Trophoblast cell (in vitro differentiated cells and primary cell): ENCODE data around the gene UBP1.

ENCODE experiments used
- DNase-seq, 2 donors: peaks; one replicate each; pipeline ENCODE4 v3.0.0-alpha.2; 2016
- H2AFZ ChIP-seq: 2 replicates; pipeline ENCODE4 v1.6.1; 2013; ENCODE audit warnings: low read length, moderate library complexity, mild to moderate bottlenecking; ENCODE audit not compliant: insufficient read depth, poor library complexity
- H2AK5ac ChIP-seq: 2 replicates; pipeline ENCODE4 v1.6.1; 2013; ENCODE audit warnings: mild to moderate bottlenecking, low read length
- H2BK120ac ChIP-seq: 2 replicates; pipeline ENCODE4 v1.6.1; 2013; ENCODE audit warnings: low read length, mild to moderate bottlenecking, moderate library complexity; ENCODE audit not compliant: insufficient read depth, poor library complexity
- H2BK12ac ChIP-seq: 2 replicates; pipeline ENCODE4 v1.6.1; 2013; ENCODE audit warnings: mild to moderate bottlenecking, low read length, moderate library complexity
- H2BK5ac ChIP-seq: 2 replicates; pipeline ENCODE4 v1.6.1; 2013; ENCODE audit warnings: low read length, low read depth, moderate library complexity, mild to moderate bottlenecking; ENCODE audit not compliant: poor library complexity
- H3K14ac ChIP-seq: 2 replicates; pipeline ENCODE4 v1.6.1; 2013; ENCODE audit warnings: mild to moderate bottlenecking, low read length
- H3K18ac ChIP-seq: 2 replicates; pipeline ENCODE4 v1.6.1; 2013; ENCODE audit warnings: mild to moderate bottlenecking, low read length
- H3K23ac ChIP-seq: 2 replicates; pipeline ENCODE4 v1.6.1; 2013; ENCODE audit warnings: low read length
- H3K27ac ChIP-seq: 2 replicates; pipeline ENCODE4 v1.5.1; 2013; ENCODE audit warnings: low read depth, mild to moderate bottlenecking, inconsistent platforms, low read length, moderate library complexity
- H3K27me3 ChIP-seq: 2 replicates; pipeline ENCODE4 v1.6.1; 2013; ENCODE audit warnings: inconsistent platforms, mild to moderate bottlenecking, low read length, moderate library complexity; ENCODE audit not compliant: insufficient read depth
- H3K36me3 ChIP-seq, 2 experiments: 1 replicate in 1 of 2; 2 replicates in 1 of 2; pipeline ENCODE4 v1.6.1; 2013; ENCODE audit warnings: low read length in 2 of 2, mild to moderate bottlenecking in 2 of 2, moderate library complexity in 1 of 2; ENCODE audit not compliant: insufficient read depth in 2 of 2, control insufficient read depth in 1 of 2
- H3K4ac ChIP-seq: 2 replicates; pipeline ENCODE4 v1.6.1; 2013; ENCODE audit warnings: low read depth, mild to moderate bottlenecking, low read length, moderate library complexity
- H3K4me1 ChIP-seq, 2 experiments: 1 replicate in 1 of 2; 2 replicates in 1 of 2; pipeline ENCODE4 v1.6.1; 2013; ENCODE audit warnings: low read length in 2 of 2, mild to moderate bottlenecking in 2 of 2, moderate library complexity in 1 of 2; ENCODE audit not compliant: insufficient read depth in 2 of 2, control insufficient read depth in 1 of 2
- H3K4me2 ChIP-seq: 2 replicates; pipeline ENCODE4 v1.6.1; 2013; ENCODE audit warnings: inconsistent platforms, mild to moderate bottlenecking, low read length, moderate library complexity
- H3K4me3 ChIP-seq: 2 replicates; pipeline ENCODE4 v1.5.1; 2013; ENCODE audit warnings: mild to moderate bottlenecking, low read depth, low read length, inconsistent platforms
- H3K79me1 ChIP-seq: one replicate; pipeline ENCODE4 v1.6.1; 2013; ENCODE audit warnings: low read length
- H3K79me2 ChIP-seq: 2 replicates; pipeline ENCODE4 v1.6.1; 2013; ENCODE audit warnings: low read length, mild to moderate bottlenecking; ENCODE audit not compliant: control insufficient read depth, insufficient read depth, poor library complexity
- H3K9ac ChIP-seq: 2 replicates; pipeline ENCODE4 v1.6.1; 2013; ENCODE audit warnings: mild to moderate bottlenecking, low read length
- H3K9me3 ChIP-seq: 2 replicates; pipeline ENCODE4 v1.6.1; 2013; ENCODE audit warnings: low read depth, mild to moderate bottlenecking, control low read depth, inconsistent platforms, low read length; ENCODE audit not compliant: insufficient read depth
- H4K12ac ChIP-seq: 2 replicates; pipeline ENCODE4 v1.6.1; 2013; ENCODE audit warnings: low read depth, mild to moderate bottlenecking, low read length, moderate library complexity
- H4K8ac ChIP-seq: 2 replicates; pipeline ENCODE4 v1.6.1; 2013; ENCODE audit warnings: low read depth, mild to moderate bottlenecking, low read length, moderate library complexity
- H4K91ac ChIP-seq: one replicate; pipeline ENCODE4 v1.6.1; 2013; ENCODE audit warnings: low read depth, mild to moderate bottlenecking, low read length, moderate library complexity
- WGBS: extraction: QIAGEN DNeasy Blood & Tissue Kit; methylation state at CpG from one replicate; pipeline ENCODE4 v1.1.7; 2013; ENCODE audit warnings: missing lambda C conversion rate; ENCODE audit not compliant: insufficient read length, insufficient coverage; ENCODE audit errors: extremely low coverage; 5-methylcytosine and 5-hydroxymethylcytosine counted together

UBP1 gene

DNA sequence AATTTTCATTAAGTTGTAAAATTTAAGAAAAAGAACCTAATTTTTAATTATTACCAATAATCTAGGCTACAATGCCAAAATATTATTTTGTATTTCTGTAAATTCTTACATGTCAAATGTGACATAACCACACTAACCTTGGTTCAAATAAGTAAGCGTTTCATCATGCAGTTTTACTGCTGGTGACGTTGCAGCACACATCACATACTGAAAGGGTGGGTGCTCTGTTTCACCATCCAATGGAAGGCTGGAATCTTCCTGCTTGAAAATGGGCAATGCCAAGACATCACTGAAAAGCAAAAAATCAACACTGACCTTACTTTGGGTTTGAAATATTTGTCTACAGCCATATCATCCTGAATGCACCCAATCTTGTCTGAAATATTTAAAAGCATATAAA, 14.8 kb downstream of the UBP1 start:
- Histone ChIP-seq H3K9me3 (no peaks in the 10 kb centered on the region), H3K36me3 (peaks cover 9 to 11% of the 10 kb centered on the region in 2 experiments), H3K23ac (no peak overlapping the region), H2BK5ac (no peak overlapping the region), H3K14ac (no peak overlapping the region), H3K27ac (no peak overlapping the region), H2BK12ac (no peak overlapping the region), H3K18ac (no peak overlapping the region), H3K9ac (no peak overlapping the region), H2AK5ac (no peak overlapping the region), H3K79me1 (no peaks in the 10 kb centered on the region), H3K79me2 (peaks cover 5% of the 10 kb centered on the region), H3K4me3 (no peak overlapping the region), H3K4me1 (peaks cover 3% of the 10 kb centered on the region in 2 experiments), H3K4me2 (no peak overlapping the region), H4K8ac (no peak overlapping the region), H4K12ac (no peak overlapping the region), H3K4ac (no peak overlapping the region), H2BK120ac (no peak overlapping the region), H3K27me3 (no peaks in the 10 kb centered on the region), H4K91ac (no peak overlapping the region), H2AFZ (no peak overlapping the region)
- WGBS: no CpG with 5 or more reads among the region's 2 CpGs
- no peak for DNase-seq

DNA sequence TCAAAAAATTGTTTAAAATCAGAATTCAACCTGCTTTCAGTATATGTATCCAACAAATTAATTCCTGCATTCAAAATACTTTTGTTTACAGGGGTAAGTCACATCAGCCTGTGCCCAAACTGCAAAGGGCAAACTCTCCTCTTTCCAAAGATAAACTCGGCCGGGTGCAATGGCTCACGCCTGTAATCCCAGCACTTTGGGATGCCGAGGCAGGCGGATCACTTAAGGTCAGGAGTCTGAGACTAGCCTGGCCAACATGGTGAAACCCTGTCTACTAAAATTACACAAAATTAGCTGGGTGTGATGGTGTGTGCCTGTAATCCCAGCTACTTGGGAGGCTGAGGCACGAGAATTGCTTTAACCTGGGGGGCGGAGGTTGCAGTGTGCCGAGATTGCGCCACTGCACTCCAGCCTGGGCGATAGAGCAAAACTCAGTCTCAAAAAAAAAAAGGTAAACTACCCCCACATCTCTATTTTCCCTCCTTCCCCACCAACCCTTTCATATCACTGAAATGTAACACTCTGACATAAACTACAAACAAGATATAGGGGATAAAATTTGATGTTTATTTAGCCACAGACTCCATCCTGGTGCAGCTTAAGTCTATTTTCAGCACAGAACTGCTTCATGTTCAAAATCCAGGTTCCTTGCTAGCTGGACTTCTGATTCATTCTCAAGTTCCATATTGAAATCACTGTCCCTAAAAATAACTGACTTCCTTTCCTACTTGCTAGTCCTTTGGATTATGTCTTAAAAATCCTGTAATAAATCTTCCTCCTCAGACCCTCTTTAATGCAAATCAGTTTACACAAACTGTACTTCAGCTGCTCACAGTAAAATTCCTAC, 15.4 kb downstream of the UBP1 start:
- Histone ChIP-seq H3K4me2 (no peak overlapping the region), H3K9me3 (no peaks in the 10 kb centered on the region), H4K12ac (no peak overlapping the region), H3K27ac (no peak overlapping the region), H3K4me3 (no peak overlapping the region), H4K91ac (no peak overlapping the region), H3K79me1 (no peaks in the 10 kb centered on the region), H3K79me2 (peaks cover 5% of the 10 kb centered on the region), H3K4me1 (peaks cover 3% of the 10 kb centered on the region in 2 experiments), H2BK5ac (no peak overlapping the region), H3K18ac (no peak overlapping the region), H3K36me3 (peaks cover 10 to 11% of the 10 kb centered on the region in 2 experiments), H4K8ac (no peak overlapping the region), H2BK120ac (no peak overlapping the region), H3K14ac (no peak overlapping the region), H3K9ac (no peak overlapping the region), H2AK5ac (no peak overlapping the region), H2AFZ (no peak overlapping the region), H3K27me3 (no peaks in the 10 kb centered on the region), H3K23ac (no peak overlapping the region), H3K4ac (peak overlapping the region; percentile 89), H2BK12ac (no peak overlapping the region)
- DNase-seq: no peak
- WGBS: no CpG with 5 or more reads among the region's 10 CpGs

- no peak for DNase-seq
- H4K91ac ChIP-seq: no peak overlapping the region
- no peaks in the 10 kb centered on the region for H3K27me3 ChIP-seq
- H2AK5ac ChIP-seq: no peak overlapping the region
- H3K23ac ChIP-seq: no peak overlapping the region
- WGBS: no CpG with 5 or more reads among the region's 2 CpGs
- H4K8ac ChIP-seq: no peak overlapping the region
- no peak overlapping the region for H3K27ac ChIP-seq
- no peaks in the 10 kb centered on the region for H3K79me1 ChIP-seq
- no peak overlapping the region for H3K9ac ChIP-seq
- H2BK120ac ChIP-seq: no peak overlapping the region
- H3K4me1 ChIP-seq: no peaks in the 10 kb centered on the region
- H4K12ac ChIP-seq: no peak overlapping the region
- H2BK12ac ChIP-seq: no peak overlapping the region
- no peak overlapping the region for H3K4ac ChIP-seq
- no peak overlapping the region for H3K18ac ChIP-seq
- no peaks in the 10 kb centered on the region for H3K79me2 ChIP-seq
- H2AFZ ChIP-seq: no peak overlapping the region
- no peak overlapping the region for H3K14ac ChIP-seq
- no peak overlapping the region for H3K4me3 ChIP-seq
- H2BK5ac ChIP-seq: no peak overlapping the region
- H3K4me2 ChIP-seq: no peak overlapping the region
- no peaks in the 10 kb centered on the region for H3K9me3 ChIP-seq
- H3K36me3 ChIP-seq: peaks cover 12 to 13% of the 10 kb centered on the region in 2 experiments
Observed at GRCh38 chr3:33420966-33421365, 19.2 kb downstream of the UBP1 start.

GRCh38 chr3:33419948-33420347, 20.3 kb downstream of the UBP1 start:
- H2AK5ac ChIP-seq: no peak overlapping the region
- no peak overlapping the region for H3K27ac ChIP-seq
- no peak for DNase-seq
- H3K4ac ChIP-seq: no peak overlapping the region
- H3K79me1 ChIP-seq: no peaks in the 10 kb centered on the region
- no peak overlapping the region for H3K9ac ChIP-seq
- peaks cover 12 to 14% of the 10 kb centered on the region in 2 experiments for H3K36me3 ChIP-seq
- H3K27me3 ChIP-seq: no peaks in the 10 kb centered on the region
- no peak overlapping the region for H2AFZ ChIP-seq
- H4K12ac ChIP-seq: no peak overlapping the region
- WGBS: no CpG with 5 or more reads among the region's 1 CpG
- no peak overlapping the region for H4K91ac ChIP-seq
- no peak overlapping the region for H2BK5ac ChIP-seq
- H3K4me2 ChIP-seq: no peak overlapping the region
- H3K4me1 ChIP-seq: no peaks in the 10 kb centered on the region
- no peak overlapping the region for H4K8ac ChIP-seq
- H2BK120ac ChIP-seq: no peak overlapping the region
- no peak overlapping the region for H3K4me3 ChIP-seq
- no peak overlapping the region for H3K23ac ChIP-seq
- H3K18ac ChIP-seq: no peak overlapping the region
- H3K79me2 ChIP-seq: no peaks in the 10 kb centered on the region
- no peak overlapping the region for H3K14ac ChIP-seq
- no peak overlapping the region for H2BK12ac ChIP-seq
- H3K9me3 ChIP-seq: no peaks in the 10 kb centered on the region
